Left hindlimb (tissue), 1 donor: ENCODE data around the gene ENTR1.
"Not testable (repeated sequence)": the region's sequence is repeated elsewhere in the genome, so short reads cannot be mapped to it uniquely, and the experiment has no call there.

Experiments used
- DNase-seq: peaks from one replicate; pipeline ENCODE4 v3.0.0-alpha.2; 2018

ENTR1 gene

DNA sequence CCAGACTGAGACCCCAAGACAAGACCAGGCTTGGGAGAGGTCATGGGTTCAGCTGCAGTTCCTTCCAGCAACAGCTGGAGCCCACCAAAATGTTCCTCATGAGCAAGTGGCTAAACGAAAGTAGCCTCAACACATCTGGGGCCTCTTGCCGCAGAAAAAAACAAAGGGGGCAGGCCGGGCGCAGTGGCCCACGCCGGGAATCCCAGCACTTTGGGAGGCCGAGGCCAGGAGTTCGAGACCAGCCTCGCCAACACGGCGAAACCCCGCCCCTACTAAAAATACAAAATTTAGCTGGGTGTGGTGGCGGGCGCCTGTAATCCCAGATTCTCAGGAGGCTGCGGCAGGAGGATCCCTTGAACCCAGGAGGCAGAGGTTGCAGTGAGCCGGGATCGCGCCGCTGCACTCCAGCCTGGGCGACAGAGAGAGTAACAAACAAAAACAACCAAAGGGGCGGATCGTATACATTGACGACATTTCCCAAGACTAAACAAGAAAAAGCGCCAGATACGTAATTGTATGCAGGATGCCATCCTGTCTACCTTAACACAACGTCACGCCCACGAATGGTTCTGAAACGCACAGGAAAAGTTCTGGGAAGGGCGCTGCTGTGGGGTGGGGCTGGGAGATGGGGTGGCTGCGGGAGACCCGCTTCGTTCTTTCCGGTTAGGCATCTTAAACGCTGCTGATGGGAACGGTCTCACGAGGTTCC, 27.6 kb upstream of the ENTR1 start:
- no peak for DNase-seq

DNA sequence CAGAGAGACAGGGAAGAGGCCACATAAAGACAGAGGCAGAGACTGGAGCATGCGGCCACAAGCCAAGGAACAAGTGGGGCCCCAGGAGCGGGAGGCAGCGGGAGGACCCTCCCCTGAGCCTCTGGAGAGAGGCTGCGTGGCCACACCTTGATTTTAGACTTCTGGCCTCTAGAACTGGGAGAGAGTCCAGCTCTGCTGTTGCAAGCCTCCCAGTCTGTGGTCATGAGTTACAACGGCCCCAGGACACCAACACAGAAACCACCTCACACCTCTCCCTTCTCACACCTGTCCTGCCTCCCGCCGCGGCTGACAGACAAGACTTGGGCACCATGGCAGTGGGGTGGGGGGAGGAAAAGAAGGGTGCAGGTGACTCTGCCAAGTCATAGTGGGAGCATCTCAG, 27.0 kb upstream of the ENTR1 start:
- DNase-seq: no peak

DNA sequence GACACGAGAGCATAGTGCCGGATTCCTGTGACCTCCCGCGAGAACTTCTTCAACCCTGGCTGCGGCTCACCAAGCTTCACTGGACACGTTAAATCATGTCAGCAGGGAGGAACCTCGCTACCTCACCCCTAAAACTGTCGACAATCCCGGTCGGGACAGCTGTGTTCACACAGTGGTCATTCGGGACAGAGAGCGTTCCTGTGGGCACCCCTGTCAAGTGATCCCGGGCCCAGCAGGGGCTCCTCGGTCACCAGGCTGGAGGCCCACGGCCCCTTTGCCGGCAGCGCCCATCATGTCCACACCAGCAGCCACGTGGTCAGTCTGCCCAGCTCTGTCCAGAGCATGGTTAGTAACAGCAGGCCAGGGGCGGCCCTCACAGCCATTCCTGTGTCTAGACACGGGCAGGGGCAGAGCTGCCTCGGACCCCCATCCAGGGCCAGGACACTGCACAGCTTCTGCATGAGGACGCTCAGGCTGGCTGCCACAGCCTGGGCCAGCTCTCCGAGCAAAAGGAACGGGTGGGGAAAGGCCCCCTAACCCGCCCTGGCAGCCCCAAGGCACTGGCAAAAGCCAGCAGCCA, 25.7 kb upstream of the ENTR1 start:
- no peak for DNase-seq

DNA sequence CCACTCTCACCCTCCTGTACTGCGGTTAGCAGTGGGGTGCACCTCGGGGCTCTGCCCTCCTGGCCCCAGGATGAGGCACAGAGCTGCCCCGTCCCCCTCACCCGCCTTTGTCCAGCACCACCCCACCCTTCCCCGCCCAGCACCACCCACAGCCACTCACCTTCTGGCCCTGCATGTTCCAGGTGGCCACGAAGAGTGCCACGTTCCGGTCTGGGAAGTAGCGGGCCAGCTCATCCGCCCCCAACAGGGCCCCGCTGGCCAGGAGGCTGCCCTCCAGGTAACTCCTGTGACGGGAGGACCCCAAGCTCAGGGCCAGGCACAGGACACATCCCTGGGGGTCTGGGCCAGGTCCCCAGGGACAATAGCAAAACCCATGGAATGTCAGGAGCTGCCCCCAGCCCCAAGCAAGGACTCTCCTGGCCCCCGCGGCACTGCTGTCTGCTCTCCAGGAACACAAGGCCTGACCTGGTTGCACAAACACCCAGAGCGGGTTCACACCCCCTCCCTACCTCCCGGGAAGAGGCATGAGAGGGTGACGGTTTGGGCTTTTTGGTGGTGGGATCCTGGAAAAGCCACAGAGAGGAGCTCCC, 24.3 kb upstream of the ENTR1 start:
- DNase-seq: no peak

DNA sequence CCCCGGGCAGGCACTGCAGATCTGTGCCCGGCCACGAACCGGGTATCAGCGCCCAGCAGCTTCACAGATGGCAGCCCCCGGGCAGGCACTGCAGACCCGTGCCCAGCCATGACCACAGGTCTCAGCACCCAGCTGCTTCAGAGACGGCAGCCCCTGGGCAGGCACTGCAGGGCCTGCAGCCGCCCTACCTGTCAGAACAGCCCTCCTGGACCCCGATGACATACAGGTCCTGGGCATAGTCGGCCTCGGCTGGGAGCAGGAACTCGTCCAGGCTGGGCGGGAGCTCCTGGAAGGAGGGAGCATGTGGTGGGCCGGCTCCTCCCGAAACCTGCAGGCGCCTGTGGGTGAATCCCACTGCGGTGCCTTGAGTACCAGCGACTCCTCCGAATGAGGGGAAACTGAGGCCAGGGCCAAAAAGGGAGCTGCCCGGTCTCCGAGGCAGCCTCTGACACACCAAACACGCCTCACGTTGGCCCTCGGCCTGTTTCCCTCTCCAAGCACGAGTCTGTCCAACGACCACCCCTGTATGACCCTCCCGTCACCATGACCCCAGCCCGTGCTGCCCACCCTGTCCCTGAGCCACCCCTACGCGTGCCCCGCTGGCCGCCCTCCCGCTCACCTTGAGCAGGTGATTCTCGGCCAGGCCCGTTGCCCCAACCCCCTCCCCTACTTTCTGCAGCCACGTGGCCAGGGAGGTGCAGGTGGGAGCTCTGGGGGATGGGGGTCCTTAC, 23.6 kb upstream of the ENTR1 start:
- no peak for DNase-seq

DNA sequence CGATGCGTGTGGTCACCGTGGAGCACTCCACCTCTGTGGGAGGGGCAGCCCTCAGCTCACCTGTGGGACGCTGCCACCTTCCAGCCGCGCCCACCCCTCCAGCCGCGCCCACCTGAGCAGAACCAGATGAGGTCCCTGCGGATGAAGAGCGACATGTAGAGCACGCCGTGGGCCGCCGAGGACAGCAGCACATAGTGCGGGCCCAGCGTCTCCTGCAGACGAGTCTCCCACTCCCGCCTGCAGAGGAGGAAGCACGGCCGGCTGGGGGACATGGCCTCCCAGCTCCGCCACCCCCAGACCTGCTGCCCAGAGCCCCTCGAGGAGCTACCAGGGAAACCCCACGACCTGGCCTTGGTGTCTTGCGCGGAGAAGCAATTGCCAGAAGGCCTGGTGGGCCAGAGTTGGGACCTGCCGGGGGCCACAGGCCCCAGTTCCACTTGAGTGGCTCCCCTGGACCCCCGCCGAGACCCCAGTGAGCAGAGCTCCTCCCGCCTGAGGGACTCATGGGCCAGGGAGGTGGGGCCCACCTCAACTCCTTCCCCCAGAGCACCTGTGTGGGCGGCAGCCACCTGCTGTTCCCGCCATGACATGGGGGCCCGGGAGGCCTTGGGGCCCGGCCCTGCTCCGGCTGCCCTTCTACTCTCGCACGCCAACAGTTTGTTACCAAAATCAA, 22.8 kb upstream of the ENTR1 start:
- no peak for DNase-seq

DNA sequence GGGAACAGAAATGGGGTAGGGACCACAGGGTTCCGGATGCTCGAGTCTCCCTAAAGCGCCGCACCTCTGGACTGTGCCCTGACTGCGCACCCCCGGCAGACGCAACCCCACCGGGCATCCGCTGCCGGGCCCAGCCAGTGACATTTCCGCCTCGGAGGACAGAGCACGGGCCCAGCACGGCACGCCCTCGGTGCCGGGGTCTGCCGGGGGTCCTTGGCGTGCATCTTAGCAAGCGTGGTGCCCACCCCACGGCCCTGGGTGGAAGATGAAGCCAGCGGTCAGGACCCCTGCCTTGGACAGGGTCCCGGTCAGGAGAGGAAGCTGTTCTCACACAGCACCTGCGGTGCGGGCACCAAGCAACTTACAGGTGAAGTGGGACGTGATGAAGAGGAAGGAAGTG, 22.2 kb upstream of the ENTR1 start:
- no peak for DNase-seq

DNA sequence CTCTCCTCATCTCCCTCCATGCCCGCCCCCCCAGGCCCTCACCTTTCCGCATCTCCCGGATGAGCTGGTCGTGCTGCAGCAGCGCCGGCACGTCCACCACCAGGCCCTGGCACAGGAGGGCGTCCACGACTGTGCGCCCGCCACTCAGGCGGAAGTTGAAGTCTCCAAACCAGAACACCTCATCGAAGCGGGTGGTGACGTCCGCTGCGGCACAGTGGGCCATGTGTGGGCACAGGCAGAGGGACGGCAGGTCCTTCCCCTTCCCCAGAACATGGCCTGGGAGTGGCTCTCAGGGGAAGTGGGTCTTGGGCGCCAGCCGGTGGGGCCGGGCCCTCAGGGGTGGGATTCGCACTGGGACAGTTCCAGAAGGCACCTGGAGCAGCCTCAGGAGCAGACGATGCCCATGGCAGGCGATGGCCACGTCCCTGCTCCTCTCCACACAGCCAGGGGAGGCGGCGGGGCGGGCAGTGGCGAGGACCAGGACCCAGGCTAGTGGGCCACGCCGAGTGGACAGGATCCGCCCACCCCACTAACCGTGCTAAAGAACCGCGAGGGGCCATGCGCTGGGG, 21.5 kb upstream of the ENTR1 start:
- DNase-seq: no peak

DNA sequence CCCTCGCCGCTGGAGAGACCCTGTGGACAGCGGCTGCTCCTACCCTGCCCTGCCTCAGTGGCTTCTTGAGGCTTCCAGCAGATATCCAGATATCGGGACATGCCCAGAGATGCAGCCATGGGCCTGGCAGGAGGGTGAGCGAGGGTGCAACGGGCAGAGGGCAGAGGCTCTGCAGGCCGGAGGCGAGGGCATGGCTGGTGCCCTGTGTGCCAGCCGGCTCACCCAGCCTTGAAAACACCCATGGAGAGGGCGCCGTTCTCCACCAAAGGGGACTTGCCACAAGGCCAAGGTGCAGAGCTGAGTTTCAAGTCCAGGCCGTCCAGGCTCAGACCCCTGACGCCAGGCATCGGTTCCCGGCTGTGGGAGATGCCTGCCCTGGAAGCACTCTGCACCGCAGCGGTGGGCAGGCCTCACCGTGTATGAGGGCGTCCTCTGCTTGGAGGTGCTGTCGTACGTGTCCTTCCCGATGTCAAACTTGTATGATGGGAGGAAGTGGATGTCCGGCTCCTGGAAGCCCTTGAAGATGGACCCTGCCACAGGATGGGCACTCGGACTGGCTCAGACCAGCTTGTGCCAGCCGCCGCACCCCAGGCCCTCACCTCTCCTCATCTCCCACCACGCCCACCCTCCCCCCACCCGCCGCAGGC, 20.3 kb upstream of the ENTR1 start:
- no peak for DNase-seq

DNA sequence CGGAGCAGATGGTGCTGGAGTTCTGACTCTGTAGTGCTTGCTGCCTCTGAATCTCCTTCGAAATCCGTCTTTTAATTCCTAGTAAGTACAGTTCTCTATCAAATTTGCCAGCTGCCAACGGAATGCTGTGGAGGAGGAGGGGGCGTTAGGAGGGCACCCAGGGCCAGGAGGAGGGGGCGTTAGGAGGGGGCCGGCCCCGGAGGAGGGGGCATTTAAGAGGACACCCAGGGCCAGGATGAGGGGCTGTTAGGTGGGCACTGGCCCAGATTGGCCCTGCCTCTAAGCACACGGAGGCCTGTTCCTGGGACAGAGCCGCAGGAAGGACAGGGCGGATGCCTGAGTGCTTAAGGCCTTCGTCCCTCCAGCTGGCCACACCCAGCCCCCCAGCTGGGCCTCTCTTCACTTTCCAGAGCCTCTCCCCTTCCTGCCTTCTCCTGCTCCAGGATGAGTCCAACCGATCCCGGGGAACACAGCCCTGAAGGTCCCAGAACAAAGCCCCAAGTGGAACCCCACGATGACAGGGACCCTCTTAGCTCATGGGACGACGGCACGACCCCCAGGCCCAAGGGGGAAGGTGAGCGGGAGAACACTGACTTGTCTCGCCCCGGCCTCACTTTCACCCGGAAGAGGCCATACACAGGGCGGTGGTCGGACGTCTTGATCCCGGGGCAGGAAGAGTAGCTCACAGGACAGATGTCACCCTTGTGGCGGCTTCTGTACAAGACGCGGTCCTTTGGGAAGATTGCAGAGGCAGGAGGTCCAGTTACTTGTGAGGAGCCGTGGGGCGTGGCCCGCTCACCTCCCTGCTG, 19.5 kb upstream of the ENTR1 start:
- DNase-seq: no peak

DNA sequence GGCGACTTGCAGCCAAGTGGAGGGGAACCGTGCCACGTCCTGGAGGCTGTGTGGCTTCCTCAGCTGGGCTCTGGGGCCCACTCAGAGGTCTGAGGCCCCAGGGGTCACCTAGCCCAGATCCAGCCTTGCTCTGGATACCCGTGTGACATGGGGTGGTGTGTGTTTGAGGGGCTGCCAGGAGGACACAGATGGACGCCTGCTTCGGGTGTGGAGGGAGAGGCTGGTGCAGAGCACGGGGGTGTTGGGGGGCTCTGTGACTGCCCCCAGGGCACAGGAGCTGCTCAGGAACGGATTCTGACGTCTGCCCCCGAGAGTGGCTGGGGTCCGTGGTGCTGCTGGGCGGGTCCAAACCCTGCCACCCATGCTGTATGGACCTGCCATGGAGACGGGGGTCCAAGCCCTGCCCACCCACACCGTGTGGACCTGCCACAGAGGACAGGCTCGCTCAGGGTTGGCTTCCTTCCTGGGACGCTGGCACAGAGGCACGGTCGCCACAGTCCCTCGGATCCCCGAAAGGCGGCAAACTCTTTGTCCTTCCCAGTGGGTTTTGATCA, 18.7 kb upstream of the ENTR1 start:
- DNase-seq: no peak

DNA sequence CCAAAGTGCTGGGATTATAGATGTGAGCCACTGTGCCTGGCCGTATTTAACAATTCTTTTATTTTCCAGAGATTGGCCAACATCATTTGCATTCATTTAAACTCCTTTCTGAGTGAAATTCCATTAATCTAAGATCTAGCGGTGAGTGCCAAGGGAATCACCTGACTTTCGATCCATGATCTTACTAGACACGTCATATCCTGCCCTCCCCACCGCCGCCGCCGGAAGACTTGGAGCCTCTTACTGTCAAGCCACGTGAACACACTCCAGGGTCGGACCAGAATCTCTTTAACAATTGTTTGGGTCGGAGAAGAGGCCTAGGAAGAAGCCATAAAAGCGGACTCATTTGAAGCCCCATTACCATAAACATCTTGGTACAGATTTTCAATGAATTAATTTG, 16.4 kb upstream of the ENTR1 start:
- DNase-seq: no peak

DNA sequence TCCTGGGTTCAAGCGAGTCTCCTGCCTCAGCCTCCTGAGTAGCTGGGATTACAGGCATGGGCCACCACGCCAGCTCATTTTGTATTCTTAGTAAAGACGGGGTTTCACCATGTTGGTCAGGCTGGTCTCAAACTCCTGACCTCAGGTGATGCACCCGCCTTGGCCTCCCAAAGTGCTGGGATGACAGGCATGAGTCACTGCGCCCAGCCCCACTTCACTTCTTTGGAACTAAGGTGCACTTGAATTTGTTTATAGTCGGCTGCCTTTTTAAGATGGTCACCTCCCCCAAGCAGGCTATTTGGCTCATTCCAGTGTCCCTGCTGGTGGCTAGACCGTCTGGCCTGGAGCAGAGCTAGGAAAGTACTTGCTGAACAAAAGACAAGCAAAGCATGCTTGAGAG, 15.0 kb upstream of the ENTR1 start:
- not testable (repeated sequence) for DNase-seq

DNA sequence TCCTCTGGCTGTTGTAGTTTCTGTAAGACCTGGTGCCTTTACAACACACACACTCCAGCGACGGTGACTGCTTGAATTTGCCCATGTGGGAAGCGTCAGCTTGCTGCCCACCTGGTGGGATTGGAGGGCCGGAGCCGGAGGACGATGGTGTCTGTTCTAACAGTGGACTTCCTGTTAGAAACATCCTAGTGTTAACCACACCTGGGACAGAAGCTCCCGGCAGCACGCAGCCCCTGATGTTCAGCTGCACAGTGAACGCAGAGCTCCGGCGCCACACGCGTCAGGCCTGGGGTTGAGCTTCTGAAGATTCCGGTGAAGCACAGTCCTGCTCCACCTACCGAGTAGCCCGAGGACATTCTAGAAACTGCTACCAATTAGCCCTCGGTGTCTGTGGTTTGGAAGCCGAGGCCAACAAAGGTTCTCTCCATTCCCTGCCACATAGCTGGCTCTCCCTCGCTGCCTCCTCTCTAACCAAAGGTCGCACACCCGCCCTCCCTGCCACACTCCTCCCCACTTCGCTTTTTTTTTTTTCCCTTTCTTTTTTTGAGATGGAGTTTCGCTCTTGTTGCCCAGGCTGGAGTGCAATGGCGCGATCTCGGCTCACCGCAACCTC, 14.4 kb upstream of the ENTR1 start:
- no peak for DNase-seq

DNA sequence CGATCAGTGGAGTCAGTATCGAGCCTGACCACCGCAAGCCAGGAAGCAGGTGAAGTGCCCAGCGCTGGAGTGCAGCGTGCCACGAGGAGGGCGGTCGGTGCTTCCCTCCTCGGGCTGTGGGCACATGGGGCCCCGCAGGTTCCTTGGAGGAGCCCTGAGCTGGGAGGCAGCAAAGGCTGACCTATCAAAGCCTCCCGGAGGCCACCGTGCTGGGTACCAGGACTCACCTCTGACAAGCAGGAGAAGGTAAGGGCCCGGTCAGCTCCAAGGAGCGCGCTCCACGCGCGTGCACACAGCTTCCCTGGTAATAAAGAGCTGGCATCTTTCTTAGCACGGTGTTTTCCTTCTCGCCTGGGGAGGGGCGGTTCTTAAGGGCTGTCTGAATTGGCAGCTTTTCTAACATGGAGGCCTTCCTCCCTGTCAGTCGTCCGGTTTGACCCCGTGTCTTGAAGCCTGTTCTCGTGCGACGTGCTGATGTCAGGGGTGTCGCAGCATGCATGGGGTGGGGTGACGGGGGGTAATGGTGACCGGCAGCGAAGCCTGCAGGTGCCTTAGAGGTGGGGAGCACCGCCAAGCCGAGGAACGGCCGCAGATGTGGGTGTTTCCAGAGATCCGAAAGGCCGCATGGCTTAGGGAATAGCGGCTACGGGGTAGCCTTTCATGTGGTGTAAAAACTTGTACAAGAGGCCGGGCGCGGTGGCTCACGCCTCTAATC, 13.2 kb upstream of the ENTR1 start:
- no peak for DNase-seq

DNA sequence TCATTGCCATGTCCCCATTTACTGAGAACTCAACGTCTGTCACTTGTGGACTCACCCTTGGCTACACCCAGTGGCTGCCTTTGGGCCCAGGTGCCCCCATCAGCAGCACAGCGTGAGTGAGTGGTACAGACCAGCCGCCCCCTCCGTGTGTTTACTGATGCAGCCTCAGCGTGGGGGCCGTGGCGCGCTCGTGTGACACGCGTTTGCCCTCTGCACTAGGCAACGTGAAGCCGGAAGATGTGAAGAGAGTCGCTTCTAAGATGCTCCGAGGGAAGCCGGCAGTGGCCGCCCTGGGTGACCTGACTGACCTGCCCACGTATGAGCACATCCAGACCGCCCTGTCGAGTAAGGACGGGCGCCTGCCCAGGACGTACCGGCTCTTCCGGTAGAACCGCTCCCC, 12.5 kb upstream of the ENTR1 start:
- no peak for DNase-seq

DNA sequence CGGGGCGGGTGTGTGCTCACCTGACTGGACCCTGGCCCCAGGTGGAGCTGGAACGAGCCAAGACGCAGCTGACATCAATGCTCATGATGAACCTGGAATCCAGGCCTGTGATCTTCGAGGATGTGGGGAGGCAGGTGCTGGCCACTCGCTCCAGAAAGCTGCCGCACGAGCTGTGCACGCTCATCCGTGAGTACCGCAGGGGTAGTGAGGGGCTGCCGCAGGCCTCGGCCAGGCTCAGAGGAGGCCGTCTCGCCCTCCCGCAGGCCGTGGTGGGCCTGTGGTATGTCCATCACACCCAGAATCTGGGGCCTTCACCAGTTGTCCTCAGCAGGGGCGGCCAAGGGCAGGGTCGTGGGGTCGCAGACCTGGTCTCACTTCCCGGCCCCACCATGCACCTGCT, 11.4 kb upstream of the ENTR1 start:
- no peak for DNase-seq

DNA sequence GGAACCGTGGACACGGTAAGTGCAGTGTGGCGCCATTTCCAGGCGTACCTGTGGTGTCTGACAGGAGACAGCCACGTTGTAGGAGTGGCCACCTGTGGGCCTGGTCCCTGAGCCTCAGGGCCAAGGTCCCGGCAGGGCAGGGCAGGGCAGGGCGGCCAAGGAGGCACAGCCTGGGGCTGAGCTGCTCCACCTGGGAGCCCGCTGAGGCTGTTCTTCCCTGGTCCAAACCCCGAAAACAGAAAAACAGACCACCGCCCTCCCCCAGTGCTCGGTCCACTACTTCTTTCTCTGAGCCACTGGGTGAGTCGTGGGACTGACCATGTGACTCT, 8.6 kb upstream of the ENTR1 start:
- DNase-seq: no peak

DNA sequence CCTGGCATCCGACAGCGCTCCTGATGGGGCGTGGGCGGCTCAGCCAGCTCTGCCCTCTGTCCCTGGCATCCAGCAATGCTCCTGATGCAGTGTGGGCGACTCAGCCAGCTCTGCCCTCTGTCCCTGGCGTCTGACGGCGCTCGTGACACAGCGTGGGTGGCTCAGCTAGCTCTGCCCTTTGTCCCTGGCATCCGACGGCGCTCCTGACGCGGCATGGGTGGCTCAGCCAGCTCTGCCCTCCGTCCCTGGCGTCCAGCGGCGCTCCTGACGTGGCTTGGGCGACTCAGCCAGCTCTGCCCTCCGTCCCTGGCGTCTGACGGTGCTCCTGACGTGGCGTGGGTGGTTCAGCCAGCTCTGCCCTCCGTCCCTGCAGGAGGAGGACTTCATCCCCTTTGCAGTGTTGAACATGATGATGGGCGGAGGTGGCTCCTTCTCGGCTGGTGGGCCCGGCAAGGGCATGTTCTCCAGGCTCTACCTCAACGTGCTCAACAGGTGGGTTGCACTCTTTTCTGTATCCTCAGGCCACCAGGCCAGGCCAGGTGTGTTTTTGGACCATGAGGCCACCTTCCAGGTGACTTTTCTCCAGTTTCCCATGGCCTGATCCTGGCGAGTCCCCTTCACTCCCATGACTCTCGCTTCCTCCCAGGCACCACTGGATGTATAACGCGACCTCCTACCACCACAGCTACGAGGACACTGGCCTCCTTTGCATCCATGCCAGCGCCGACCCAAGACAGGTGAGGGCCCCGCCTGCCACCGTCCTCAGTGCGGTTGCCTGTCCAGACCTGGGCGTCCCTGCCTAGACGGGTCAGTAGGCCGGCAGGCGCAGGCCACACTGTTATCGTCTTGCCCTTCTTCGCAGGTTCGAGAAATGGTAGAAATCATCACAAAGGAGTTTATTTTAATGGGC, 8.0 kb upstream of the ENTR1 start:
- no peak for DNase-seq
